NCI-H524 (cell line): Measurements from ENCODE around the gene PITPNM3.

Experiments
- DNase-seq, 2 experiments: peaks; one replicate each; lab custom pipeline; 2025; lab: John Stamatoyannopoulos, UW

PITPNM3 gene

GRCh38 chr17:6526362-6527152 lies 29.8 kb downstream of the PITPNM3 start:
- no peak for DNase-seq

GRCh38 chr17:6525731-6526130 lies 30.6 kb downstream of the PITPNM3 start:
- DNase-seq, result no peak

- no peak for DNase-seq
Measured at GRCh38 chr17:6525141-6525540, 31.2 kb downstream of the PITPNM3 start.

- no peak for DNase-seq
Measured at GRCh38 chr17:6524520-6524919, 31.8 kb downstream of the PITPNM3 start.

- DNase-seq, result no peak
Measured at GRCh38 chr17:6523809-6524355, 32.5 kb downstream of the PITPNM3 start.

GRCh38 chr17:6523330-6523729 lies 33.0 kb downstream of the PITPNM3 start:
- DNase-seq, result no peak

- no peak for DNase-seq
Measured at GRCh38 chr17:6521586-6521985, 34.8 kb downstream of the PITPNM3 start.

- no peak for DNase-seq
Measured at GRCh38 chr17:6517062-6517461, 39.3 kb downstream of the PITPNM3 start.

GRCh38 chr17:6514371-6514770 lies 42.0 kb downstream of the PITPNM3 start:
- no peak for DNase-seq

GRCh38 chr17:6512552-6512951 lies 43.8 kb downstream of the PITPNM3 start:
- no peak for DNase-seq

GRCh38 chr17:6510321-6510977 lies 45.9 kb downstream of the PITPNM3 start:
- DNase-seq, result no peak

GRCh38 chr17:6509921-6510320 lies 46.4 kb downstream of the PITPNM3 start:
- DNase-seq, result no peak

- DNase-seq, result no peak
Measured at GRCh38 chr17:6509031-6509771, 47.2 kb downstream of the PITPNM3 start.

GRCh38 chr17:6508519-6509030 lies 47.8 kb downstream of the PITPNM3 start:
- peak; percentile 49 to 74 for DNase-seq

- DNase-seq, result no peak
Measured at GRCh38 chr17:6508016-6508415, 48.3 kb downstream of the PITPNM3 start.

GRCh38 chr17:6507535-6507934 lies 48.8 kb downstream of the PITPNM3 start:
- no peak for DNase-seq

GRCh38 chr17:6506679-6507231 lies 49.6 kb downstream of the PITPNM3 start:
- no peak for DNase-seq

GRCh38 chr17:6505425-6506142 lies 50.8 kb downstream of the PITPNM3 start:
- DNase-seq, result no peak

- DNase-seq, result no peak
Measured at GRCh38 chr17:6503641-6504195, 52.6 kb downstream of the PITPNM3 start.

GRCh38 chr17:6502871-6503509 lies 53.4 kb downstream of the PITPNM3 start:
- DNase-seq, result no peak

- no peak for DNase-seq
Measured at GRCh38 chr17:6502142-6502541, 54.2 kb downstream of the PITPNM3 start.
